ENCODE data around the gene JAKMIP1. TPM values are rescaled to one million over a fixed set of nuclear protein-coding genes. Genes with fewer than 3 reads are reported as not detected.

JAKMIP1 gene
- total and polyA plus RNA-seq, 2 of the 13 experiments (the other 11 are each of a cell fraction or from before 2014, with no cell fraction given): not detected

- WGBS (ENCODE audit: low lambda C conversion rate): 23% methylated on average over 6 of the region's 6 CpGs
- H3K4me2 ChIP-seq (ENCODE audit: low read depth, low read length): no peak overlapping the region
- FAIRE-seq (no peak), ATAC-seq (no peak), DNase-seq (ENCODE audit: low spot score) (no peak)
- peaks cover 0 to 8% of the 10 kb centered on the region in 2 experiments; a peak in 2 of 5 replicates for H3K27me3 ChIP-seq (ENCODE audit: control insufficient read depth in 1 of 2, insufficient read depth in 2 of 2, low read length in 2 of 2)
- H3K36me3 ChIP-seq (replicated peaks in 1 of 2; ENCODE audit: control insufficient read depth in 1 of 2, insufficient read depth in 2 of 2, low read length in 2 of 2): no peaks in the 10 kb centered on the region
- no TSS peak for BruUV-seq (replicated peaks)
- in situ Hi-C loops (cut with HindIII; ENCODE audit: extremely low pct_ligation_motif_present, low pct_unique_long_range_greater_than_20kb) (no loop called here), intact Hi-C loops (cut with micrococcal nuclease; ENCODE audit: unreplicated experiment) (no loop called here)
- TF ChIP-seq, protein P1, sequence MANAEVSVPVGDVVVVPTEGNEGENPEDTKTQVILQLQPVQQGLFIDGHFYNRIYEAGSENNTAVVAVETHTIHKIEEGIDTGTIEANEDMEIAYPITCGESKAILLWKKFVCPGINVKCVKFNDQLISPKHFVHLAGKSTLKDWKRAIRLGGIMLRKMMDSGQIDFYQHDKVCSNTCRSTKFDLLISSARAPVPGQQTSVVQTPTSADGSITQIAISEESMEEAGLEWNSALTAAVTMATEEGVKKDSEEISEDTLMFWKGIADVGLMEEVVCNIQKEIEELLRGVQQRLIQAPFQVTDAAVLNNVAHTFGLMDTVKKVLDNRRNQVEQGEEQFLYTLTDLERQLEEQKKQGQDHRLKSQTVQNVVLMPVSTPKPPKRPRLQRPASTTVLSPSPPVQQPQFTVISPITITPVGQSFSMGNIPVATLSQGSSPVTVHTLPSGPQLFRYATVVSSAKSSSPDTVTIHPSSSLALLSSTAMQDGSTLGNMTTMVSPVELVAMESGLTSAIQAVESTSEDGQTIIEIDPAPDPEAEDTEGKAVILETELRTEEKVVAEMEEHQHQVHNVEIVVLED (CRISPR knock-in tag; IDR thresholded peaks at IDR 0.05; ENCODE audit: borderline replicate concordance): no peak
- TF ChIP-seq ZNF484 (CRISPR knock-in tag; IDR thresholded peaks at IDR 0.05; ENCODE audit: borderline replicate concordance, low read depth): no peak
- TF ChIP-seq PRDM4 (CRISPR knock-in tag; IDR thresholded peaks at IDR 0.05; ENCODE audit: borderline replicate concordance): no peak
- TF ChIP-seq ZNF597 (CRISPR knock-in tag; IDR thresholded peaks at IDR 0.05): no peak
- TF ChIP-seq ZNF546 (CRISPR knock-in tag; conservative IDR thresholded peaks at IDR 0.05): no peak
- TF ChIP-seq CC2D1A (CRISPR knock-in tag; IDR thresholded peaks at IDR 0.05): no peak
- no peak for TF ChIP-seq KAT7 (CRISPR knock-in tag; IDR thresholded peaks at IDR 0.05; ENCODE audit: borderline replicate concordance)
- TF ChIP-seq ZNF234 (CRISPR knock-in tag; conservative IDR thresholded peaks at IDR 0.05): no peak
- no peak for TF ChIP-seq ZNF639 (CRISPR knock-in tag; conservative IDR thresholded peaks at IDR 0.05)
- TF ChIP-seq RCOR2 (CRISPR knock-in tag; IDR thresholded peaks at IDR 0.05): no peak
- no peaks in the 10 kb centered on the region for H4K20me1 ChIP-seq (ENCODE audit: insufficient read depth, low read length)
- no peak overlapping the region for H3K9ac ChIP-seq (ENCODE audit: insufficient read depth, low read depth, low read length)
- no peaks in the 10 kb centered on the region for H3K9me3 ChIP-seq (ENCODE audit: low read length)
- CTCF ChIA-PET (ENCODE audit: low intra/inter-chr PET ratio, low total read pairs): no interaction called here
- no peaks in the 10 kb centered on the region for H3K4me1 ChIP-seq (ENCODE audit: insufficient read depth, low read length)
- H3K27ac ChIP-seq (ENCODE audit: extremely low read length, insufficient read depth, low read length): no peak overlapping the region
- POLR2A ChIA-PET: no interaction called here
- no peak overlapping the region for H3K4me3 ChIP-seq (replicated peaks in 1 of 3; ENCODE audit: insufficient read depth in 1 of 3, low read depth in 2 of 3, low read length in 3 of 3)
- H3K79me2 ChIP-seq (ENCODE audit: insufficient read depth, low read length): no peaks in the 10 kb centered on the region
- H2AFZ ChIP-seq (ENCODE audit: low read length): no peak overlapping the region
These were observed 80.0 kb downstream of the JAKMIP1 start for GRCh38 chr4:6120361-6120760.
